Gastroesophageal sphincter (tissue), 4 donors: ENCODE data around the gene GNA14. TPM values are rescaled to one million over a fixed set of nuclear protein-coding genes. Genes with fewer than 3 reads are reported as not detected.
"Not testable (repeated sequence)": the region's sequence is repeated elsewhere in the genome, so short reads cannot be mapped to it uniquely, and the experiment has no call there.

Source experiments
- ATAC-seq: fragments of 150-250 bp; one replicate; pipeline ENCODE4 v1.9.1; 2016; ENCODE audit warnings: mild to moderate bottlenecking, moderate library complexity
- H3K27ac ChIP-seq, 4 donors: fragments of 200-600 bp; sonication (generic) in 3 of 4; 1 replicate in 3 of 4; 2 replicates in 1 of 4; pipeline ENCODE4 v1.5.1; 2016 to 2019
- H3K27me3 ChIP-seq: fragments of 200-600 bp; sonication (generic); one replicate; pipeline ENCODE4 v1.5.1; 2019
- H3K36me3 ChIP-seq, 2 donors: fragments of 200-600 bp; sonication (generic); one replicate each; pipeline ENCODE4 v1.5.1; 2019; ENCODE audit warnings: control low read depth in 1 of 2
- H3K4me1 ChIP-seq, 3 donors: fragments of 200-600 bp; sonication (generic); 1 replicate in 2 of 3; 2 replicates in 1 of 3; pipeline ENCODE4 v1.5.1; 2016 to 2019; ENCODE audit warnings: control low read depth in 2 of 3
- H3K4me3 ChIP-seq, 2 donors: fragments of 200-600 bp; sonication (generic); one replicate each; pipeline ENCODE4 v1.5.1; 2019; ENCODE audit warnings: mild to moderate bottlenecking in 1 of 2, moderate library complexity in 1 of 2
- H3K9me3 ChIP-seq, 3 donors: fragments of 200-600 bp; sonication (generic); one replicate each; pipeline ENCODE4 v1.5.1; 2017 to 2019; ENCODE audit warnings: control low read depth in 2 of 3
- CTCF ChIP-seq, 4 experiments: fragments of 200-600 bp in 2 of 4; fragments of 450-650 bp in 2 of 4; sonication (generic) in 1 of 4; IDR thresholded peaks; one replicate each; pipeline ENCODE4 v1.5.1; 2017 to 2019; ENCODE audit warnings: antibody characterized with exemption in 4 of 4, mild to moderate bottlenecking in 2 of 4, moderate library complexity in 2 of 4
- EP300 ChIP-seq: sonication (generic); formaldehyde crosslinking; IDR thresholded peaks from one replicate; pipeline ENCODE4 v1.6.1; 2017; ENCODE audit warnings: antibody characterized with exemption, mild to moderate bottlenecking
- POLR2A ChIP-seq, 2 donors: fragments of 450-650 bp; IDR thresholded peaks; one replicate each; pipeline ENCODE4 v1.6.1; 2017; ENCODE audit warnings: antibody characterized with exemption in 2 of 2, mild to moderate bottlenecking in 2 of 2, moderate library complexity in 1 of 2
- POLR2AphosphoS5 ChIP-seq: sonication (generic); formaldehyde crosslinking; IDR thresholded peaks from one replicate; pipeline ENCODE4 v1.6.1; 2017; ENCODE audit warnings: antibody characterized with exemption
- WGBS, 2 donors: methylation state at CpG; one replicate each; pipeline ENCODE4 v1.1.5; 2018; ENCODE audit warnings: low coverage in 1 of 2; 5-methylcytosine and 5-hydroxymethylcytosine counted together
- total RNA-seq, 4 donors: library from RNA; depleted of rRNA; stranded (reverse); fragments of >200 nt; gene quantifications; one replicate each; pipeline ENCODE4 v1.1.0, GENCODE V29; 2016

GNA14 gene
- total RNA-seq, 4 donors from 2014 or later = 3.9 to 6.4 (median 5.1) TPM

GRCh38 chr9:77450085-77450475, 198.0 kb downstream of the GNA14 start:
- Histone ChIP-seq H3K9me3 (peaks cover 0 to 12% (median 0%) of the 10 kb centered on the region in 3 donors), H3K27me3 (no peaks in the 10 kb centered on the region), H3K4me3 (no peak overlapping the region), H3K4me1 (no peaks in the 10 kb centered on the region), H3K27ac (no peak overlapping the region), H3K36me3 (no peaks in the 10 kb centered on the region)
- 90 to 96% methylated on average over 2 to 4 of the region's 4 CpGs for WGBS, 2 donors
- ATAC-seq = no peak
- TF ChIP-seq POLR2AphosphoS5 (no peak), POLR2A (IDR thresholded peaks at IDR 0.05) (no peak), EP300 (no peak), CTCF (IDR thresholded peaks at IDR 0.05) (no peak)

- 71 to 81% methylated on average over 3 to 9 of the region's 12 CpGs for WGBS, 2 donors
- no peak for ATAC-seq
- Histone ChIP-seq H3K27me3 (no peaks in the 10 kb centered on the region), H3K4me3 (no peak overlapping the region), H3K4me1 (no peaks in the 10 kb centered on the region), H3K9me3 (peaks cover 0 to 12% (median 0%) of the 10 kb centered on the region in 3 donors), H3K36me3 (no peaks in the 10 kb centered on the region), H3K27ac (no peak overlapping the region)
- TF ChIP-seq POLR2AphosphoS5 (no peak), POLR2A (IDR thresholded peaks at IDR 0.05) (no peak), EP300 (no peak), CTCF (IDR thresholded peaks at IDR 0.05) (no peak)
These were observed 198.7 kb downstream of the GNA14 start for GRCh38 chr9:77449240-77450084.

GRCh38 chr9:77447646-77448045, 200.5 kb downstream of the GNA14 start:
- TF ChIP-seq EP300 = no peak
- no peak for TF ChIP-seq POLR2AphosphoS5
- no peak for TF ChIP-seq CTCF (IDR thresholded peaks at IDR 0.05)
- no peak for TF ChIP-seq POLR2A (IDR thresholded peaks at IDR 0.05)
- Histone ChIP-seq H3K36me3 (no peaks in the 10 kb centered on the region), H3K27ac (no peak overlapping the region), H3K9me3 (peaks cover 0 to 12% (median 0%) of the 10 kb centered on the region in 3 donors), H3K4me3 (no peak overlapping the region), H3K27me3 (no peaks in the 10 kb centered on the region), H3K4me1 (no peaks in the 10 kb centered on the region)
- WGBS, 2 donors = 71% methylated on average over 1 of the region's 1 CpG; no CpG with 5 or more reads in 1 of the 2 donors
- ATAC-seq = no peak

GRCh38 chr9:77442436-77442835, 205.7 kb downstream of the GNA14 start:
- peaks cover 0 to 5% (median 0%) of the 10 kb centered on the region in 3 donors for H3K9me3 ChIP-seq
- H3K36me3 ChIP-seq = no peaks in the 10 kb centered on the region
- no peak overlapping the region for H3K4me3 ChIP-seq
- H3K4me1 ChIP-seq = peaks cover 0 to 6% (median 0%) of the 10 kb centered on the region in 3 donors
- WGBS, 2 donors = 50 to 100% methylated on average over 1 of the region's 1 CpG
- TF ChIP-seq POLR2AphosphoS5 (no peak), CTCF (IDR thresholded peaks at IDR 0.05) (no peak), EP300 (no peak), POLR2A (IDR thresholded peaks at IDR 0.05) (no peak)
- H3K27me3 ChIP-seq = no peaks in the 10 kb centered on the region
- ATAC-seq = no peak
- H3K27ac ChIP-seq = no peak overlapping the region

- not testable (repeated sequence) for H3K27me3 ChIP-seq, H3K4me3 ChIP-seq, H3K27ac ChIP-seq, H3K4me1 ChIP-seq, ATAC-seq, H3K9me3 ChIP-seq, H3K36me3 ChIP-seq
- 74 to 80% methylated on average over 3 to 7 of the region's 7 CpGs for WGBS, 2 donors
These were observed 207.0 kb downstream of the GNA14 start for GRCh38 chr9:77441124-77441523.
